ENCODE data around the gene AGTR1.

GRCh38 chr3:148710665-148711064 lies 13.0 kb downstream of the AGTR1 start:
- TF ChIP-seq EZH2 (IDR thresholded peaks at IDR 0.05; ENCODE audit: borderline replicate concordance, low read depth, low read length, severe bottlenecking) (no peak), POLR2A (IDR thresholded peaks at IDR 0.05; ENCODE audit: low read depth, low read length) (no peak), FOS (IDR thresholded peaks at IDR 0.05; ENCODE audit: borderline replicate concordance, insufficient read depth, low read length) (no peak), GATA2 (IDR thresholded peaks at IDR 0.05; ENCODE audit: insufficient read depth, insufficient read length, low read depth, low read length) (no peak), POLR2AphosphoS5 (IDR thresholded peaks at IDR 0.05; ENCODE audit: insufficient read depth, low read depth, low read length) (no peak), MYC (IDR thresholded peaks at IDR 0.05; ENCODE audit: low read depth, low read length) (no peak), JUN (IDR thresholded peaks at IDR 0.05; ENCODE audit: borderline replicate concordance, insufficient read depth, insufficient read length, low read depth) (no peak)
- TF ChIP-seq, protein P1, sequence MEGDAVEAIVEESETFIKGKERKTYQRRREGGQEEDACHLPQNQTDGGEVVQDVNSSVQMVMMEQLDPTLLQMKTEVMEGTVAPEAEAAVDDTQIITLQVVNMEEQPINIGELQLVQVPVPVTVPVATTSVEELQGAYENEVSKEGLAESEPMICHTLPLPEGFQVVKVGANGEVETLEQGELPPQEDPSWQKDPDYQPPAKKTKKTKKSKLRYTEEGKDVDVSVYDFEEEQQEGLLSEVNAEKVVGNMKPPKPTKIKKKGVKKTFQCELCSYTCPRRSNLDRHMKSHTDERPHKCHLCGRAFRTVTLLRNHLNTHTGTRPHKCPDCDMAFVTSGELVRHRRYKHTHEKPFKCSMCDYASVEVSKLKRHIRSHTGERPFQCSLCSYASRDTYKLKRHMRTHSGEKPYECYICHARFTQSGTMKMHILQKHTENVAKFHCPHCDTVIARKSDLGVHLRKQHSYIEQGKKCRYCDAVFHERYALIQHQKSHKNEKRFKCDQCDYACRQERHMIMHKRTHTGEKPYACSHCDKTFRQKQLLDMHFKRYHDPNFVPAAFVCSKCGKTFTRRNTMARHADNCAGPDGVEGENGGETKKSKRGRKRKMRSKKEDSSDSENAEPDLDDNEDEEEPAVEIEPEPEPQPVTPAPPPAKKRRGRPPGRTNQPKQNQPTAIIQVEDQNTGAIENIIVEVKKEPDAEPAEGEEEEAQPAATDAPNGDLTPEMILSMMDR (IDR thresholded peaks at IDR 0.05; ENCODE audit: extremely low read depth in 1 of 2, insufficient read depth in 1 of 2, low read depth in 1 of 2, low read length in 2 of 2), result no peak
- TF ChIP-seq, protein P2, sequence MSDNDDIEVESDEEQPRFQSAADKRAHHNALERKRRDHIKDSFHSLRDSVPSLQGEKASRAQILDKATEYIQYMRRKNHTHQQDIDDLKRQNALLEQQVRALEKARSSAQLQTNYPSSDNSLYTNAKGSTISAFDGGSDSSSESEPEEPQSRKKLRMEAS (IDR thresholded peaks at IDR 0.05; ENCODE audit: insufficient read depth, insufficient read length), result no peak

Data from endothelial cell of umbilical vein (primary cell).